WTC11 (cell line): ENCODE results near the gene FRS3. TPM values are rescaled to one million over a fixed set of nuclear protein-coding genes. Genes with fewer than 3 reads are reported as not detected.

Experiments
- AR ChIP-seq: fragments of 250-450 bp; sonication (Bioruptor Pico); IDR thresholded peaks from 2 replicates; pipeline ENCODE4 v1.9.0; 2021; ENCODE audit warnings: mild to moderate bottlenecking
- ATF1 ChIP-seq: sonication (generic); formaldehyde crosslinking; IDR thresholded peaks from 2 replicates; pipeline ENCODE4 v1.8.1; 2023; ENCODE audit warnings: mild to moderate bottlenecking, moderate library complexity, missing genetic modification reagents
- ATF2 ChIP-seq: sonication (generic); formaldehyde crosslinking; IDR thresholded peaks from 2 replicates; pipeline ENCODE4 v1.8.1; 2022; ENCODE audit warnings: low read depth, missing genetic modification reagents, borderline replicate concordance
- CREM ChIP-seq: sonication (generic); formaldehyde crosslinking; IDR thresholded peaks from 2 replicates; pipeline ENCODE4 v1.8.1; 2022; ENCODE audit warnings: mild to moderate bottlenecking, missing genetic modification reagents, moderate library complexity
- CTCF ChIP-seq: fragments of 200-600 bp; IDR thresholded peaks from 2 replicates; pipeline ENCODE4 v1.8.0; 2022; ENCODE audit warnings: antibody characterized with exemption
- ELF4 ChIP-seq: sonication (generic); formaldehyde crosslinking; IDR thresholded peaks from 2 replicates; pipeline ENCODE4 v1.8.1; 2022; ENCODE audit warnings: low read depth, mild to moderate bottlenecking, moderate library complexity, missing genetic modification reagents
- FOXK1 ChIP-seq: sonication (generic); formaldehyde crosslinking; IDR thresholded peaks from 2 replicates; pipeline ENCODE4 v1.8.0; 2022; ENCODE audit warnings: mild to moderate bottlenecking, moderate library complexity, missing genetic modification reagents
- GTF2I ChIP-seq: fragments of 250-450 bp; sonication (Bioruptor Pico); conservative IDR thresholded peaks from 2 replicates; pipeline ENCODE4 v1.4.0; 2021; ENCODE audit warnings: mild to moderate bottlenecking
- IRF2 ChIP-seq: sonication (generic); formaldehyde crosslinking; IDR thresholded peaks from 2 replicates; pipeline ENCODE4 v1.8.0; 2022; ENCODE audit warnings: low read depth, missing genetic modification reagents, borderline replicate concordance
- JUN ChIP-seq: sonication (generic); formaldehyde crosslinking; IDR thresholded peaks from 2 replicates; pipeline ENCODE4 v1.8.0; 2023; ENCODE audit warnings: mild to moderate bottlenecking, missing genetic modification reagents
- MLX ChIP-seq: sonication (generic); formaldehyde crosslinking; IDR thresholded peaks from 2 replicates; pipeline ENCODE4 v1.8.1; 2023; ENCODE audit warnings: mild to moderate bottlenecking, missing genetic modification reagents, moderate library complexity
- OVOL2 ChIP-seq: fragments of 250-450 bp; sonication (Bioruptor Pico); IDR thresholded peaks from 2 replicates; pipeline ENCODE4 v1.9.0; 2021; ENCODE audit warnings: mild to moderate bottlenecking, borderline replicate concordance
- RORB ChIP-seq: fragments of 250-450 bp; sonication (Bioruptor Pico); IDR thresholded peaks from 2 replicates; pipeline ENCODE4 v1.9.0; 2021; ENCODE audit warnings: mild to moderate bottlenecking
- SMAD4 ChIP-seq: sonication (generic); formaldehyde crosslinking; IDR thresholded peaks from 2 replicates; pipeline ENCODE4 v1.8.0; 2022; ENCODE audit warnings: mild to moderate bottlenecking, missing genetic modification reagents
- SP1 ChIP-seq: sonication (generic); formaldehyde crosslinking; conservative IDR thresholded peaks from 2 replicates; pipeline ENCODE4 v1.8.1; 2022; ENCODE audit warnings: missing genetic modification reagents
- ZBTB21 ChIP-seq: sonication (generic); formaldehyde crosslinking; IDR thresholded peaks from 2 replicates; pipeline ENCODE4 v1.8.1; 2023; ENCODE audit warnings: mild to moderate bottlenecking, missing genetic modification reagents, borderline replicate concordance
- ZNF121 ChIP-seq: sonication (generic); formaldehyde crosslinking; IDR thresholded peaks from 2 replicates; pipeline ENCODE4 v1.8.0; 2023; ENCODE audit warnings: missing genetic modification reagents
- ZNF232 ChIP-seq: sonication (generic); formaldehyde crosslinking; IDR thresholded peaks from 2 replicates; pipeline ENCODE4 v1.8.0; 2022; ENCODE audit warnings: mild to moderate bottlenecking, missing genetic modification reagents
- ZNF263 ChIP-seq: sonication (generic); formaldehyde crosslinking; IDR thresholded peaks from 2 replicates; pipeline ENCODE4 v1.8.1; 2022; ENCODE audit warnings: low read depth, mild to moderate bottlenecking, moderate library complexity, missing genetic modification reagents
- ZNF281 ChIP-seq: sonication (generic); formaldehyde crosslinking; IDR thresholded peaks from 2 replicates; pipeline ENCODE4 v1.8.0; 2023; ENCODE audit warnings: mild to moderate bottlenecking, missing genetic modification reagents
- ZNF512 ChIP-seq: sonication (generic); formaldehyde crosslinking; IDR thresholded peaks from 2 replicates; pipeline ENCODE4 v1.8.1; 2022; ENCODE audit warnings: missing genetic modification reagents, borderline replicate concordance
- ZNF532 ChIP-seq: fragments of 250-450 bp; sonication (Bioruptor Pico); IDR thresholded peaks from 2 replicates; pipeline ENCODE4 v1.9.0; 2021; ENCODE audit warnings: mild to moderate bottlenecking, borderline replicate concordance
- ZNF671 ChIP-seq: fragments of 250-450 bp; sonication (Bioruptor Pico); IDR thresholded peaks from 2 replicates; pipeline ENCODE4 v1.8.0; 2021; ENCODE audit warnings: mild to moderate bottlenecking
- total RNA-seq: library from RNA; stranded (reverse); gene quantifications from 3 replicates; pipeline ENCODE4 v1.2.3, GENCODE V29; 2021

FRS3 gene
- total RNA-seq, 1 experiment from 2014 or later, result 7.8 TPM

GRCh38 chr6:41787219-41787917, 7.7 kb upstream of the FRS3 start, which contains the start of gene TOMM6 (continued):
- 0 out of 2 replicates have a peak, but pooled peaks have one; percentile 52 for TF ChIP-seq ATF2
- no peak for TF ChIP-seq IRF2 (CRISPR knock-in tag)
- TF ChIP-seq SMAD4, result no peak
- no peak for TF ChIP-seq ZNF671 (CRISPR knock-in tag)
- TF ChIP-seq MLX, result 0 out of 2 replicates have a peak, but pooled peaks have one; percentile 39
- 0 out of 2 replicates have a peak, but pooled peaks have one; percentile 21 for TF ChIP-seq ZNF263
- TF ChIP-seq FOXK1 (CRISPR knock-in tag), result peak; percentile 82
- peak; percentile 85; the same call in 1 of the 2 replicates for TF ChIP-seq ATF1 (CRISPR knock-in tag)
- TF ChIP-seq ELF4 (CRISPR knock-in tag), result no peak
- peak; percentile 85 for TF ChIP-seq SP1 (CRISPR knock-in tag)
- TF ChIP-seq ZBTB21, result no peak
- TF ChIP-seq GTF2I (CRISPR knock-in tag), result no peak
- TF ChIP-seq ZNF512 (CRISPR knock-in tag), result no peak
- no peak; the same call in 1 of the 2 replicates for TF ChIP-seq ZNF121
- peak; percentile 98 for TF ChIP-seq CREM
- no peak for TF ChIP-seq OVOL2
- TF ChIP-seq ZNF232 (CRISPR knock-in tag), result peak; percentile 6; the same call in 1 of the 2 replicates
- TF ChIP-seq RORB, result no peak
- TF ChIP-seq JUN (CRISPR knock-in tag), result no peak
- peak; percentile 96 for TF ChIP-seq CTCF
- TF ChIP-seq AR (CRISPR knock-in tag), result no peak
- TF ChIP-seq ZNF532 (CRISPR knock-in tag), result no peak
- TF ChIP-seq ZNF281 (CRISPR knock-in tag), result 0 out of 2 replicates have a peak, but pooled peaks have one; percentile 15
